OCI-LY1 (cell line): ENCODE data around the gene C7.

Experiments
- EZH2 ChIP-seq: fragments of 200-600 bp; sonication (generic), shearing (Covaris generic); IDR thresholded peaks from 2 replicates; pipeline ENCODE4 v1.8.0; 2017; ENCODE audit warnings: borderline replicate concordance, mixed run types, mild to moderate bottlenecking, antibody characterized with exemption, low read length, moderate library complexity, mixed read lengths
- TF ChIP-seq, protein P1 (sequence below): fragments of 200-600 bp; sonication (generic), shearing (Covaris generic); IDR thresholded peaks from 2 replicates; pipeline ENCODE4 v1.5.1; 2017; ENCODE audit warnings: mild to moderate bottlenecking, antibody characterized with exemption, low read length, moderate library complexity, mixed read lengths

DNA sequence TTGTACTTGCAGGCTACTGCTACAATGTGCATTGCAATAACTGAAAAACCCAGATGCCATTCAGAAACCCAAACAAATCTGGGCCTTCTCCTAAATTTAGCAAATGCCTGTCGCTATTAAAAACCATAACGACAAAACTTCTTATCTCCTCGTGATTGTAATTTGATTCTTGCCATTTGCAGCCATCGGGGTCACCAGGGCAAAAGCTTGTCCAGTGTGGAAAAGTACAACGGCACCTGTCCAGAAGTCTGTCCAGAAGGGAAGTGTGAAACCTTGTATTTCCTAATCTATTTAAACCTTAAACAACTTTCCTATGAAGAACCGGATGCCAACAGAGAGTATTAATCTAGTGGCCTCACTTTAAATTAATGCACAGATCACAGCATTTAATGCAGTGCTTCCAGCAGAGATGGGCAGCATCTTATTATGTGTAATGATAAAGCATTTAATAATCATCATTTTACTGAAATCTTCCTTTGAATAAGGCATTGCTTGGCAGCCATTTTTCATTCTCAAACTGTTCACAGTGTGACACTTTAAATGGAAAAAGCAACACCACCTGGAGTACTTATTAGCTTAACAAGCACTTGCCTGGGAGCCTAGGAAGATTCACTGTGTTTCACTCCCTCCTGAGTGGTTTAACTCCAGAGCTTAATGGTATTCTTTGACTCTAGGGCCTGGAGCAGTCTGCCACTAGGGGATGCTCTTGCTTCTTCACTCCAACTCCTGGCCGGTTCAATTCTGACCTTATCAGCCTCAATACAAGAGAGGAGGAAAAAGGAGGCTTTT is 4.9 kb upstream of the C7 start:
- TF ChIP-seq, protein P1, sequence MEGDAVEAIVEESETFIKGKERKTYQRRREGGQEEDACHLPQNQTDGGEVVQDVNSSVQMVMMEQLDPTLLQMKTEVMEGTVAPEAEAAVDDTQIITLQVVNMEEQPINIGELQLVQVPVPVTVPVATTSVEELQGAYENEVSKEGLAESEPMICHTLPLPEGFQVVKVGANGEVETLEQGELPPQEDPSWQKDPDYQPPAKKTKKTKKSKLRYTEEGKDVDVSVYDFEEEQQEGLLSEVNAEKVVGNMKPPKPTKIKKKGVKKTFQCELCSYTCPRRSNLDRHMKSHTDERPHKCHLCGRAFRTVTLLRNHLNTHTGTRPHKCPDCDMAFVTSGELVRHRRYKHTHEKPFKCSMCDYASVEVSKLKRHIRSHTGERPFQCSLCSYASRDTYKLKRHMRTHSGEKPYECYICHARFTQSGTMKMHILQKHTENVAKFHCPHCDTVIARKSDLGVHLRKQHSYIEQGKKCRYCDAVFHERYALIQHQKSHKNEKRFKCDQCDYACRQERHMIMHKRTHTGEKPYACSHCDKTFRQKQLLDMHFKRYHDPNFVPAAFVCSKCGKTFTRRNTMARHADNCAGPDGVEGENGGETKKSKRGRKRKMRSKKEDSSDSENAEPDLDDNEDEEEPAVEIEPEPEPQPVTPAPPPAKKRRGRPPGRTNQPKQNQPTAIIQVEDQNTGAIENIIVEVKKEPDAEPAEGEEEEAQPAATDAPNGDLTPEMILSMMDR, result peak; percentile 94
- TF ChIP-seq EZH2, result no peak
